ENCODE measurements around the gene CCDC91.

CCDC91 gene

DNA sequence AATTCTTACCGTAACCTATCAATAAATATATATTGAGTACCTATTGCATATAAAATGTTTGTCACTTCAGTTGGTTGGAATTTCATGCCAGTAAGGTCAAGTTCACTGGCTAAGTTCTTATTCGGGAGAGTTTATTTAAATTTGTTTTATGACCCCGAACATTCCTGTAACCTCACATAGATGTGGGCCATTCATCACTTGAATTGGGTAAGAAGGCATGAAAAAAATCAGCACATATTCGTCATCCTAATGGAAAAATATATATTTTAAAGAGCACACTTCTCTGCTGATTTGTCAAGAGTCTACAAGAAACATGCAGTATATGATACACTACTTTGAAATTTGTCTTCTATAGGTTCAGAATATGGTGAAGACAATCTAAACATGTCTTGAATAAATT, 263.4 kb downstream of the CCDC91 start:
- TF ChIP-seq ARNTL (CRISPR knock-in tag; IDR thresholded peaks at IDR 0.05; ENCODE audit: borderline replicate concordance, low read depth): no peak
- no peak for TF ChIP-seq ISL1 (CRISPR knock-in tag; IDR thresholded peaks at IDR 0.05)
- no peak for TF ChIP-seq TCF4 (CRISPR knock-in tag; IDR thresholded peaks at IDR 0.05; ENCODE audit: borderline replicate concordance)
- TF ChIP-seq, protein P1, sequence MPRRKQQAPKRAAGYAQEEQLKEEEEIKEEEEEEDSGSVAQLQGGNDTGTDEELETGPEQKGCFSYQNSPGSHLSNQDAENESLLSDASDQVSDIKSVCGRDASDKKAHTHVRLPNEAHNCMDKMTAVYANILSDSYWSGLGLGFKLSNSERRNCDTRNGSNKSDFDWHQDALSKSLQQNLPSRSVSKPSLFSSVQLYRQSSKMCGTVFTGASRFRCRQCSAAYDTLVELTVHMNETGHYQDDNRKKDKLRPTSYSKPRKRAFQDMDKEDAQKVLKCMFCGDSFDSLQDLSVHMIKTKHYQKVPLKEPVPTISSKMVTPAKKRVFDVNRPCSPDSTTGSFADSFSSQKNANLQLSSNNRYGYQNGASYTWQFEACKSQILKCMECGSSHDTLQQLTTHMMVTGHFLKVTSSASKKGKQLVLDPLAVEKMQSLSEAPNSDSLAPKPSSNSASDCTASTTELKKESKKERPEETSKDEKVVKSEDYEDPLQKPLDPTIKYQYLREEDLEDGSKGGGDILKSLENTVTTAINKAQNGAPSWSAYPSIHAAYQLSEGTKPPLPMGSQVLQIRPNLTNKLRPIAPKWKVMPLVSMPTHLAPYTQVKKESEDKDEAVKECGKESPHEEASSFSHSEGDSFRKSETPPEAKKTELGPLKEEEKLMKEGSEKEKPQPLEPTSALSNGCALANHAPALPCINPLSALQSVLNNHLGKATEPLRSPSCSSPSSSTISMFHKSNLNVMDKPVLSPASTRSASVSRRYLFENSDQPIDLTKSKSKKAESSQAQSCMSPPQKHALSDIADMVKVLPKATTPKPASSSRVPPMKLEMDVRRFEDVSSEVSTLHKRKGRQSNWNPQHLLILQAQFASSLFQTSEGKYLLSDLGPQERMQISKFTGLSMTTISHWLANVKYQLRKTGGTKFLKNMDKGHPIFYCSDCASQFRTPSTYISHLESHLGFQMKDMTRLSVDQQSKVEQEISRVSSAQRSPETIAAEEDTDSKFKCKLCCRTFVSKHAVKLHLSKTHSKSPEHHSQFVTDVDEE (CRISPR knock-in tag; IDR thresholded peaks at IDR 0.05): no peak
- TF ChIP-seq, protein P2, sequence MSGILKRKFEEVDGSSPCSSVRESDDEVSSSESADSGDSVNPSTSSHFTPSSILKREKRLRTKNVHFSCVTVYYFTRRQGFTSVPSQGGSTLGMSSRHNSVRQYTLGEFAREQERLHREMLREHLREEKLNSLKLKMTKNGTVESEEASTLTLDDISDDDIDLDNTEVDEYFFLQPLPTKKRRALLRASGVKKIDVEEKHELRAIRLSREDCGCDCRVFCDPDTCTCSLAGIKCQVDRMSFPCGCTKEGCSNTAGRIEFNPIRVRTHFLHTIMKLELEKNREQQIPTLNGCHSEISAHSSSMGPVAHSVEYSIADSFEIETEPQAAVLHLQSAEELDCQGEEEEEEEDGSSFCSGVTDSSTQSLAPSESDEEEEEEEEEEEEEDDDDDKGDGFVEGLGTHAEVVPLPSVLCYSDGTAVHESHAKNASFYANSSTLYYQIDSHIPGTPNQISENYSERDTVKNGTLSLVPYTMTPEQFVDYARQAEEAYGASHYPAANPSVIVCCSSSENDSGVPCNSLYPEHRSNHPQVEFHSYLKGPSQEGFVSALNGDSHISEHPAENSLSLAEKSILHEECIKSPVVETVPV (CRISPR knock-in tag; IDR thresholded peaks at IDR 0.05): no peak
- TF ChIP-seq, protein P3, sequence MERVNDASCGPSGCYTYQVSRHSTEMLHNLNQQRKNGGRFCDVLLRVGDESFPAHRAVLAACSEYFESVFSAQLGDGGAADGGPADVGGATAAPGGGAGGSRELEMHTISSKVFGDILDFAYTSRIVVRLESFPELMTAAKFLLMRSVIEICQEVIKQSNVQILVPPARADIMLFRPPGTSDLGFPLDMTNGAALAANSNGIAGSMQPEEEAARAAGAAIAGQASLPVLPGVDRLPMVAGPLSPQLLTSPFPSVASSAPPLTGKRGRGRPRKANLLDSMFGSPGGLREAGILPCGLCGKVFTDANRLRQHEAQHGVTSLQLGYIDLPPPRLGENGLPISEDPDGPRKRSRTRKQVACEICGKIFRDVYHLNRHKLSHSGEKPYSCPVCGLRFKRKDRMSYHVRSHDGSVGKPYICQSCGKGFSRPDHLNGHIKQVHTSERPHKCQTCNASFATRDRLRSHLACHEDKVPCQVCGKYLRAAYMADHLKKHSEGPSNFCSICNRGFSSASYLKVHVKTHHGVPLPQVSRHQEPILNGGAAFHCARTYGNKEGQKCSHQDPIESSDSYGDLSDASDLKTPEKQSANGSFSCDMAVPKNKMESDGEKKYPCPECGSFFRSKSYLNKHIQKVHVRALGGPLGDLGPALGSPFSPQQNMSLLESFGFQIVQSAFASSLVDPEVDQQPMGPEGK (CRISPR knock-in tag; IDR thresholded peaks at IDR 0.05; ENCODE audit: borderline replicate concordance): no peak
- TF ChIP-seq TOX (CRISPR knock-in tag; IDR thresholded peaks at IDR 0.05; ENCODE audit: borderline replicate concordance): no peak
- TF ChIP-seq ESRRG (CRISPR knock-in tag; IDR thresholded peaks at IDR 0.05): no peak
- TF ChIP-seq ZFP3 (CRISPR knock-in tag; IDR thresholded peaks at IDR 0.05): no peak
- TF ChIP-seq, protein P4, sequence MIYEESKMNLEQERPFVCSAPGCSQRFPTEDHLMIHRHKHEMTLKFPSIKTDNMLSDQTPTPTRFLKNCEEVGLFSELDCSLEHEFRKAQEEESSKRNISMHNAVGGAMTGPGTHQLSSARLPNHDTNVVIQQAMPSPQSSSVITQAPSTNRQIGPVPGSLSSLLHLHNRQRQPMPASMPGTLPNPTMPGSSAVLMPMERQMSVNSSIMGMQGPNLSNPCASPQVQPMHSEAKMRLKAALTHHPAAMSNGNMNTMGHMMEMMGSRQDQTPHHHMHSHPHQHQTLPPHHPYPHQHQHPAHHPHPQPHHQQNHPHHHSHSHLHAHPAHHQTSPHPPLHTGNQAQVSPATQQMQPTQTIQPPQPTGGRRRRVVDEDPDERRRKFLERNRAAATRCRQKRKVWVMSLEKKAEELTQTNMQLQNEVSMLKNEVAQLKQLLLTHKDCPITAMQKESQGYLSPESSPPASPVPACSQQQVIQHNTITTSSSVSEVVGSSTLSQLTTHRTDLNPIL (CRISPR knock-in tag; IDR thresholded peaks at IDR 0.05; ENCODE audit: low read depth): no peak
- no peak for ATAC-seq

DNA sequence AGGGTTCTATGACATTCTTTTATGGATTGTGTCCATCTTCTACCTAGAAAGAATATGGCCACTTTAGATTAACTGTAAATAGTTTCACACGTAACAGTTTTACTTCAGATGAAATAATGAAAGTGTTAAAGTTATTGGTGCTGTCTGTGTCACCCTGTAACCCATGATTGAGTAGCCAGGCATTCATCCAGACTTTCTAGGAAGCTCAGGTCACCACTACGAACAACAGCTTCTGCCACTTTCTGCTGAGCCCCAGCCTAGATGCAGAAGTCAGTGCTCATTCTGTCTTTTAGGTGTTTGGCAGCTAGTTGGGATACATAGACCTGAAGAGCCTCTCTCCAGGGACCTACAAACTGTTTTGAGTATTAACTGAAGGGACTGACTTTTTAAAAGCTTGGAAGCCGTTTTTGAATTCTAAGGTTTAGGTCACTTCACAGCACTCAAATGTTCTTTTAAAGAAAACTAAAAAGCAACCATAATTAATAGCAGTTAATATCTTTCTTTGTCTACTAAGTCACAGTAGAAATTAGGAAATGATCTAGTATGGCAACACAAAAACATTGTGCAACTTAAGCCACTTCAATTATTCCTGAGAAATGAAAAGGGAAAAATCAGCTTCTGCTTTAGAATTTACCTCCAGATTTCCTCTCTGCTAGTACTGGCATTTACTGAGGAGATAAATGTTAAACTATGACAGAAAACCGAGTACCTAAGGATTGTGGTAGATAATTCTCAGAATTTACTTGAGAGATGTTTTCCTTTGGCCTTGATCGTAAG, 266.9 kb downstream of the CCDC91 start:
- TF ChIP-seq BACH2 (CRISPR knock-in tag; IDR thresholded peaks at IDR 0.05; ENCODE audit: borderline replicate concordance) (no peak), TCF4 (CRISPR knock-in tag; IDR thresholded peaks at IDR 0.05; ENCODE audit: borderline replicate concordance) (no peak), PPARA (CRISPR knock-in tag; IDR thresholded peaks at IDR 0.05; ENCODE audit: borderline replicate concordance) (no peak), ZFP3 (CRISPR knock-in tag; IDR thresholded peaks at IDR 0.05) (no peak), TOX (CRISPR knock-in tag; IDR thresholded peaks at IDR 0.05; ENCODE audit: borderline replicate concordance) (no peak), SNAI2 (CRISPR knock-in tag; IDR thresholded peaks at IDR 0.05) (no peak), OSR1 (CRISPR knock-in tag; IDR thresholded peaks at IDR 0.05) (no peak), CSDC2 (CRISPR knock-in tag; IDR thresholded peaks at IDR 0.05) (no peak), ZNF70 (CRISPR knock-in tag; IDR thresholded peaks at IDR 0.05) (no peak), ZNF8 (CRISPR knock-in tag; IDR thresholded peaks at IDR 0.05) (no peak), ESRRG (CRISPR knock-in tag; IDR thresholded peaks at IDR 0.05) (no peak), ZC3H10 (CRISPR knock-in tag; IDR thresholded peaks at IDR 0.05) (no peak)
- TF ChIP-seq, protein P4 (CRISPR knock-in tag; IDR thresholded peaks at IDR 0.05; ENCODE audit: low read depth): no peak
- TF ChIP-seq, protein P5, sequence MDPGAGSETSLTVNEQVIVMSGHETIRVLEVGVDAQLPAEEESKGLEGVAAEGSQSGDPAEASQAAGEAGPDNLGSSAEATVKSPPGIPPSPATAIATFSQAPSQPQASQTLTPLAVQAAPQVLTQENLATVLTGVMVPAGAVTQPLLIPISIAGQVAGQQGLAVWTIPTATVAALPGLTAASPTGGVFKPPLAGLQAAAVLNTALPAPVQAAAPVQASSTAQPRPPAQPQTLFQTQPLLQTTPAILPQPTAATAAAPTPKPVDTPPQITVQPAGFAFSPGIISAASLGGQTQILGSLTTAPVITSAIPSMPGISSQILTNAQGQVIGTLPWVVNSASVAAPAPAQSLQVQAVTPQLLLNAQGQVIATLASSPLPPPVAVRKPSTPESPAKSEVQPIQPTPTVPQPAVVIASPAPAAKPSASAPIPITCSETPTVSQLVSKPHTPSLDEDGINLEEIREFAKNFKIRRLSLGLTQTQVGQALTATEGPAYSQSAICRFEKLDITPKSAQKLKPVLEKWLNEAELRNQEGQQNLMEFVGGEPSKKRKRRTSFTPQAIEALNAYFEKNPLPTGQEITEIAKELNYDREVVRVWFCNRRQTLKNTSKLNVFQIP (CRISPR knock-in tag; IDR thresholded peaks at IDR 0.05; ENCODE audit: borderline replicate concordance, low read depth): no peak
- TF ChIP-seq, protein P2 (CRISPR knock-in tag; IDR thresholded peaks at IDR 0.05): no peak
- no peak for ATAC-seq

Measured in SK-N-SH treated with all-trans-retinoic acid at 6 μM for 48 hours (cell line).